WTC11 (cell line): ENCODE results near the gene FOXC1. TPM values are rescaled to one million over a fixed set of nuclear protein-coding genes. Genes with fewer than 3 reads are reported as not detected.

ENCODE experiments used
- ATAC-seq: fragments of 200-7000 bp; cut with Tn5 transposase; 2 replicates; pipeline ENCODE4 v1.10.0; 2021; ENCODE audit warnings: mild to moderate bottlenecking, moderate library complexity
- CTCF ChIA-PET: fragments of 300-600 bp; sonication (Branson Sonifier 250); formaldehyde crosslinking; loops from one replicate; lab custom pipeline; 2021; ENCODE audit warnings: antibody characterized with exemption; lab: Charles Lee
- POLR2A ChIA-PET: fragments of 350-600 bp; sonication (Branson Sonifier 250); formaldehyde crosslinking; loops from one replicate; lab custom pipeline; 2021; ENCODE audit warnings: antibody characterized with exemption; lab: Charles Lee
- DNase-seq: peaks from one replicate; pipeline ENCODE4 v3.0.0; 2021; ENCODE audit warnings: low spot score
- H3K27ac Mint-ChIP-seq: 2 replicates; pipeline ENCODE4 v1.8.0; 2021; ENCODE audit warnings: mixed read lengths
- H3K27me3 Mint-ChIP-seq: 2 replicates; pipeline ENCODE4 v1.8.0; 2021; ENCODE audit warnings: low read depth, mild to moderate bottlenecking, moderate library complexity, mixed read lengths
- H3K36me3 Mint-ChIP-seq: 2 replicates; pipeline ENCODE4 v1.8.0; 2021; ENCODE audit warnings: mixed read lengths
- H3K4me1 Mint-ChIP-seq: 2 replicates; pipeline ENCODE4 v1.8.0; 2022; ENCODE audit warnings: mixed read lengths
- H3K4me3 Mint-ChIP-seq: 2 replicates; pipeline ENCODE4 v1.8.0; 2021; ENCODE audit warnings: mild to moderate bottlenecking, moderate library complexity, mixed read lengths
- H3K9me3 Mint-ChIP-seq: 2 replicates; pipeline ENCODE4 v1.8.0; 2021; ENCODE audit warnings: mixed read lengths
- ATF1 ChIP-seq: sonication (generic); formaldehyde crosslinking; IDR thresholded peaks from 2 replicates; pipeline ENCODE4 v1.8.1; 2023; ENCODE audit warnings: mild to moderate bottlenecking, moderate library complexity, missing genetic modification reagents
- ATF6 ChIP-seq: sonication (generic); formaldehyde crosslinking; IDR thresholded peaks from 2 replicates; pipeline ENCODE4 v1.8.1; 2023; ENCODE audit warnings: mild to moderate bottlenecking, missing genetic modification reagents
- CDX4 ChIP-seq: fragments of 250-450 bp; sonication (Bioruptor Pico); IDR thresholded peaks from 2 replicates; pipeline ENCODE4 v1.9.0; 2021; ENCODE audit warnings: moderate library complexity, mild to moderate bottlenecking, inconsistent platforms, borderline replicate concordance
- CREB1 ChIP-seq: sonication (generic); formaldehyde crosslinking; IDR thresholded peaks from 2 replicates; pipeline ENCODE4 v1.8.0; 2023; ENCODE audit warnings: mild to moderate bottlenecking, missing genetic modification reagents
- ETV6 ChIP-seq: sonication (generic); formaldehyde crosslinking; IDR thresholded peaks from 2 replicates; pipeline ENCODE4 v1.8.1; 2022; ENCODE audit warnings: mild to moderate bottlenecking, missing genetic modification reagents
- FOXK1 ChIP-seq: sonication (generic); formaldehyde crosslinking; IDR thresholded peaks from 2 replicates; pipeline ENCODE4 v1.8.0; 2022; ENCODE audit warnings: mild to moderate bottlenecking, moderate library complexity, missing genetic modification reagents
- HMGA2 ChIP-seq: fragments of 250-450 bp; sonication (Bioruptor Pico); IDR thresholded peaks from 2 replicates; pipeline ENCODE4 v1.4.0; 2021; ENCODE audit warnings: mild to moderate bottlenecking, moderate library complexity
- MAX ChIP-seq: sonication (generic); formaldehyde crosslinking; IDR thresholded peaks from 2 replicates; pipeline ENCODE4 v1.8.0; 2022; ENCODE audit warnings: mild to moderate bottlenecking, missing genetic modification reagents
- MLX ChIP-seq: sonication (generic); formaldehyde crosslinking; IDR thresholded peaks from 2 replicates; pipeline ENCODE4 v1.8.1; 2023; ENCODE audit warnings: mild to moderate bottlenecking, missing genetic modification reagents, moderate library complexity
- MXD4 ChIP-seq: fragments of 250-450 bp; sonication (Bioruptor Pico); IDR thresholded peaks from 2 replicates; pipeline ENCODE4 v1.8.0; 2021; ENCODE audit warnings: mild to moderate bottlenecking, moderate library complexity, borderline replicate concordance
- MYBL2 ChIP-seq: sonication (generic); formaldehyde crosslinking; IDR thresholded peaks from 2 replicates; pipeline ENCODE4 v1.8.1; 2023; ENCODE audit warnings: mild to moderate bottlenecking, moderate library complexity, missing genetic modification reagents
- NFATC4 ChIP-seq: fragments of 250-450 bp; sonication (Bioruptor Pico); IDR thresholded peaks from 2 replicates; pipeline ENCODE4 v1.9.0; 2021; ENCODE audit warnings: mild to moderate bottlenecking
- NFE2L1 ChIP-seq: sonication (generic); formaldehyde crosslinking; IDR thresholded peaks from 2 replicates; pipeline ENCODE4 v1.8.1; 2023; ENCODE audit warnings: missing genetic modification reagents
- NFYB ChIP-seq: sonication (generic); formaldehyde crosslinking; conservative IDR thresholded peaks from 2 replicates; pipeline ENCODE4 v1.8.0; 2022; ENCODE audit warnings: low read depth, missing genetic modification reagents
- NR3C1 ChIP-seq: sonication (generic); formaldehyde crosslinking; conservative IDR thresholded peaks from 2 replicates; pipeline ENCODE4 v1.8.1; 2023; ENCODE audit warnings: low read depth, mild to moderate bottlenecking, missing genetic modification reagents
- PRRX2 ChIP-seq: fragments of 250-450 bp; sonication (Bioruptor Pico); IDR thresholded peaks from 2 replicates; pipeline ENCODE4 v1.8.0; 2021; ENCODE audit warnings: mild to moderate bottlenecking
- RORB ChIP-seq: fragments of 250-450 bp; sonication (Bioruptor Pico); IDR thresholded peaks from 2 replicates; pipeline ENCODE4 v1.9.0; 2021; ENCODE audit warnings: mild to moderate bottlenecking
- SOX15 ChIP-seq: fragments of 250-450 bp; sonication (Bioruptor Pico); IDR thresholded peaks from 2 replicates; pipeline ENCODE4 v1.9.0; 2021; ENCODE audit warnings: mild to moderate bottlenecking
- STAT6 ChIP-seq: sonication (generic); formaldehyde crosslinking; conservative IDR thresholded peaks from 2 replicates; pipeline ENCODE4 v1.8.1; 2023; ENCODE audit warnings: mild to moderate bottlenecking, low read depth, missing genetic modification reagents, moderate library complexity
- TEAD4 ChIP-seq: sonication (generic); formaldehyde crosslinking; IDR thresholded peaks from 2 replicates; pipeline ENCODE4 v1.8.0; 2022; ENCODE audit warnings: mild to moderate bottlenecking, missing genetic modification reagents
- ZBTB21 ChIP-seq: sonication (generic); formaldehyde crosslinking; IDR thresholded peaks from 2 replicates; pipeline ENCODE4 v1.8.1; 2023; ENCODE audit warnings: mild to moderate bottlenecking, missing genetic modification reagents, borderline replicate concordance
- ZMAT4 ChIP-seq: fragments of 250-450 bp; sonication (Bioruptor Pico); IDR thresholded peaks from 2 replicates; pipeline ENCODE4 v1.9.0; 2021; ENCODE audit warnings: mild to moderate bottlenecking
- ZNF121 ChIP-seq: sonication (generic); formaldehyde crosslinking; IDR thresholded peaks from 2 replicates; pipeline ENCODE4 v1.8.0; 2023; ENCODE audit warnings: missing genetic modification reagents
- ZNF423 ChIP-seq: fragments of 250-450 bp; sonication (Bioruptor Pico); IDR thresholded peaks from 2 replicates; pipeline ENCODE4 v2.1.2; 2022; ENCODE audit warnings: mild to moderate bottlenecking, moderate library complexity
- ZNF532 ChIP-seq: fragments of 250-450 bp; sonication (Bioruptor Pico); IDR thresholded peaks from 2 replicates; pipeline ENCODE4 v1.9.0; 2021; ENCODE audit warnings: mild to moderate bottlenecking, borderline replicate concordance
- total RNA-seq: library from RNA; stranded (reverse); gene quantifications from 3 replicates; pipeline ENCODE4 v1.2.3, GENCODE V29; 2021

FOXC1 gene
- total RNA-seq, 1 experiment from 2014 or later, result 10.7 TPM

DNA sequence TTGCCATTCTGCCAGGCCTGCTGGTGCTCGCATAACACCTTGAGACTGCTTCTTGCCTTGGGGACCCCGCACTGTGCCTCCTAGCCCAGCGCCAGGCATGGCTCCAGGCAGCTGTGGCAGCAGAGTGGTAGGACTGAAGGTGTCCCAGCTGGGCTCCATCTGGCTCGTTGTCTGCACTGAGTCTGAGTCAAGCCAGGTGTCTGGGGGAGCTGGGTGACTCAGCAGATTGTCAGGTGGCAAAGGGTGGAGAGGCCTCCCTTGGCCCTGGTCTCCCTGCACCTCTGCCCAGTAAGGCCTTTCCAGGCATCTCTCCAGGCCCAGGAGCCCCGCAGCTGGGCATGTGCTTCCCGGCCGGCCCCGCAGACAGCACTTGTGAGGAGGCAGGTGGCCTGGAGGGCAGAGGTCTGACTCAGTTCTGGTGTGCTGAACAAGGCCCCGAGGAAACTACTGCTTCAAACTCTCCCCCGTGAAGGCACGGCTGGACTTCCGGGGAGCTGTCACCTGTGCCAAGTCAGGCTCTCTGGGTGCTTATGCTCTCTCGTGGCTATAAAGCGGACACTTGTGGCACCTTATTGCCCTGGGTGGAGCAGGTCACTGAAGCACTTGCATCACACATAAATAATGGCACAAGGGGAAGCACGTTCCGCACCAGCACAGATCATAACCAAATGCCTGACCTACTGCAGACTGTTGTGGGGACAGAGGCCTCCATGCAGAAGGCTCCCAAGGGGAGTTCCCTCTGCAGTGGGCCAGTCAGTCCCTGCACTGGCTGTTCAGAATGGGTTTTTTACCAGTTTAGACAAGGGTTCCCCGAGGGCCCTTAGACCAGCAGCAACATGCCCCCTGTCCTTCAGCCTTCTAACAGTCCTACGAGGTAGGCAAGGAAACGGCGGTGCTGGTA is 27.5 kb downstream of the FOXC1 start:
- CTCF ChIA-PET, result no interaction called here

DNA sequence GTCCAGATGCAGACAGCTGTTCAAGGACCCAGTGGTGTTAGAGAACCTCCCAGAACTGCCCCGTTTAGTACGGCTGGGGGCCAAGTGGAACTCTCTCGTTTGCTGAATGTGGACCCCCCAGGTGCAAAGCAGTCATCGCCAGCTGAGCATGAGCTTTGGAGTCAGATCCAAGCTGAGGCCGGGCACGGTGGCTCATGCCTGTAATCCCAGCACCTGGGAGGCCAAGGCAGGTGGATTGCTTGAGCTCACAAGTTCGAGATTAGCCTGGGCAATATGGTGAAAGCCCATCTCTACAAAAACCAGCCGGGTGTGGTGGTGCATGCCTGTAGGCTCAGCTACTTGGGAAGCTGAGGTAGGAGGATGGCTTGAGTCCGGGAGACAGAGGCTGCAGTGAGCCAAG is 29.7 kb downstream of the FOXC1 start:
- ChIA-PET CTCF (no interaction called here), POLR2A (no interaction called here)
- H3K27ac Mint-ChIP-seq, result no peak overlapping the region
- DNase-seq (no peak), ATAC-seq (no peak)
- H3K27me3 Mint-ChIP-seq, result no peaks in the 10 kb centered on the region; the same call in 1 of the 2 replicates
- no peaks in the 10 kb centered on the region for H3K9me3 Mint-ChIP-seq
- H3K36me3 Mint-ChIP-seq, result no peaks in the 10 kb centered on the region
- H3K4me1 Mint-ChIP-seq, result peaks cover 17% of the 10 kb centered on the region
- H3K4me3 Mint-ChIP-seq, result no peak overlapping the region
- TF ChIP-seq STAT6 (CRISPR knock-in tag), result no peak
- TF ChIP-seq ATF6 (CRISPR knock-in tag), result no peak
- TF ChIP-seq MAX (CRISPR knock-in tag), result no peak
- TF ChIP-seq ZNF532 (CRISPR knock-in tag), result no peak
- no peak for TF ChIP-seq TEAD4 (CRISPR knock-in tag)
- no peak for TF ChIP-seq NFATC4 (CRISPR knock-in tag)
- no peak for TF ChIP-seq FOXK1 (CRISPR knock-in tag)
- TF ChIP-seq ZNF121, result no peak
- TF ChIP-seq NFYB, result no peak
- TF ChIP-seq ETV6, result no peak
- no peak for TF ChIP-seq CDX4 (CRISPR knock-in tag)
- TF ChIP-seq SOX15 (CRISPR knock-in tag), result no peak
- no peak for TF ChIP-seq NR3C1
- TF ChIP-seq RORB (CRISPR knock-in tag), result no peak
- no peak for TF ChIP-seq MYBL2 (CRISPR knock-in tag)
- TF ChIP-seq ATF1 (CRISPR knock-in tag), result no peak
- no peak for TF ChIP-seq MXD4

More for the DNA sequence above, 27.5 kb downstream of the FOXC1 start:
- H3K27me3 Mint-ChIP-seq, result no peaks in the 10 kb centered on the region; the same call in 1 of the 2 replicates
- POLR2A ChIA-PET, result no interaction called here
- ATAC-seq, result no peak
- TF ChIP-seq ZNF423 (CRISPR knock-in tag), result no peak
- TF ChIP-seq NFE2L1 (CRISPR knock-in tag), result no peak
- TF ChIP-seq ZMAT4, result no peak
- TF ChIP-seq HMGA2 (CRISPR knock-in tag), result no peak
- TF ChIP-seq CREB1 (CRISPR knock-in tag), result no peak
- TF ChIP-seq ETV6, result no peak
- TF ChIP-seq PRRX2 (CRISPR knock-in tag), result no peak
- TF ChIP-seq ZBTB21 (CRISPR knock-in tag), result no peak
- no peak for TF ChIP-seq MLX
- TF ChIP-seq, all 79 proteins: peak for 0
- H3K4me1 Mint-ChIP-seq, result peaks cover 2% of the 10 kb centered on the region; the same call in 1 of the 2 replicates
- no peak overlapping the region for H3K27ac Mint-ChIP-seq
- H3K36me3 Mint-ChIP-seq, result no peaks in the 10 kb centered on the region
- no peaks in the 10 kb centered on the region for H3K9me3 Mint-ChIP-seq
- H3K4me3 Mint-ChIP-seq, result no peak overlapping the region
- DNase-seq, result no peak
